ENCODE results near the gene APLN. TPM values are rescaled to one million over a fixed set of nuclear protein-coding genes. Genes with fewer than 3 reads are reported as not detected.

The APLN gene
- total and polyA plus RNA-seq, 8 donors = 1.0 to 14.2 (median 5.8) TPM

- intact Hi-C loops (cut with DNase I) = no loop called here
- TF ChIP-seq, protein P1, sequence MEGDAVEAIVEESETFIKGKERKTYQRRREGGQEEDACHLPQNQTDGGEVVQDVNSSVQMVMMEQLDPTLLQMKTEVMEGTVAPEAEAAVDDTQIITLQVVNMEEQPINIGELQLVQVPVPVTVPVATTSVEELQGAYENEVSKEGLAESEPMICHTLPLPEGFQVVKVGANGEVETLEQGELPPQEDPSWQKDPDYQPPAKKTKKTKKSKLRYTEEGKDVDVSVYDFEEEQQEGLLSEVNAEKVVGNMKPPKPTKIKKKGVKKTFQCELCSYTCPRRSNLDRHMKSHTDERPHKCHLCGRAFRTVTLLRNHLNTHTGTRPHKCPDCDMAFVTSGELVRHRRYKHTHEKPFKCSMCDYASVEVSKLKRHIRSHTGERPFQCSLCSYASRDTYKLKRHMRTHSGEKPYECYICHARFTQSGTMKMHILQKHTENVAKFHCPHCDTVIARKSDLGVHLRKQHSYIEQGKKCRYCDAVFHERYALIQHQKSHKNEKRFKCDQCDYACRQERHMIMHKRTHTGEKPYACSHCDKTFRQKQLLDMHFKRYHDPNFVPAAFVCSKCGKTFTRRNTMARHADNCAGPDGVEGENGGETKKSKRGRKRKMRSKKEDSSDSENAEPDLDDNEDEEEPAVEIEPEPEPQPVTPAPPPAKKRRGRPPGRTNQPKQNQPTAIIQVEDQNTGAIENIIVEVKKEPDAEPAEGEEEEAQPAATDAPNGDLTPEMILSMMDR (IDR thresholded peaks at IDR 0.05) = no peak
- Histone ChIP-seq H3K4me1 (no peaks in the 10 kb centered on the region), H3K9me3 (no peaks in the 10 kb centered on the region), H3K36me3 (no peaks in the 10 kb centered on the region), H3K4me3 (no peak overlapping the region), H3K27ac (no peak overlapping the region), H3K27me3 (no peaks in the 10 kb centered on the region)
- ATAC-seq (no peak), DNase-seq (peak in 1 of 4 donors; percentile 56)
Observed at GRCh38 chrX:129642641-129643040, 12.1 kb downstream of the APLN start.

- TF ChIP-seq, protein P1 (IDR thresholded peaks at IDR 0.05) = no peak
- H3K27me3 ChIP-seq = no peaks in the 10 kb centered on the region
- H3K4me1 ChIP-seq = no peaks in the 10 kb centered on the region
- intact Hi-C loops (cut with DNase I) = no loop called here
- H3K27ac ChIP-seq = no peak overlapping the region
- ATAC-seq (no peak), DNase-seq (no peak)
- H3K9me3 ChIP-seq = no peaks in the 10 kb centered on the region
- no peak overlapping the region for H3K4me3 ChIP-seq
- no peaks in the 10 kb centered on the region for H3K36me3 ChIP-seq
Observed at GRCh38 chrX:129641941-129642340, 12.8 kb downstream of the APLN start.

GRCh38 chrX:129641469-129641868 lies 13.3 kb downstream of the APLN start:
- no peaks in the 10 kb centered on the region for H3K36me3 ChIP-seq
- H3K9me3 ChIP-seq = no peaks in the 10 kb centered on the region
- no peaks in the 10 kb centered on the region for H3K4me1 ChIP-seq
- DNase-seq (no peak), ATAC-seq (no peak)
- H3K4me3 ChIP-seq = no peak overlapping the region
- intact Hi-C loops (cut with DNase I) = no loop called here
- TF ChIP-seq, protein P1 (IDR thresholded peaks at IDR 0.05) = no peak
- H3K27me3 ChIP-seq = no peaks in the 10 kb centered on the region
- H3K27ac ChIP-seq = no peak overlapping the region

GRCh38 chrX:129640737-129641136 lies 14.0 kb downstream of the APLN start:
- no peaks in the 10 kb centered on the region for H3K27me3 ChIP-seq
- no peak overlapping the region for H3K4me3 ChIP-seq
- H3K36me3 ChIP-seq = no peaks in the 10 kb centered on the region
- intact Hi-C loops (cut with DNase I) = no loop called here
- TF ChIP-seq, protein P1 (IDR thresholded peaks at IDR 0.05) = no peak
- no peak overlapping the region for H3K27ac ChIP-seq
- H3K9me3 ChIP-seq = no peaks in the 10 kb centered on the region
- ATAC-seq (no peak), DNase-seq (no peak)
- no peaks in the 10 kb centered on the region for H3K4me1 ChIP-seq

DNA sequence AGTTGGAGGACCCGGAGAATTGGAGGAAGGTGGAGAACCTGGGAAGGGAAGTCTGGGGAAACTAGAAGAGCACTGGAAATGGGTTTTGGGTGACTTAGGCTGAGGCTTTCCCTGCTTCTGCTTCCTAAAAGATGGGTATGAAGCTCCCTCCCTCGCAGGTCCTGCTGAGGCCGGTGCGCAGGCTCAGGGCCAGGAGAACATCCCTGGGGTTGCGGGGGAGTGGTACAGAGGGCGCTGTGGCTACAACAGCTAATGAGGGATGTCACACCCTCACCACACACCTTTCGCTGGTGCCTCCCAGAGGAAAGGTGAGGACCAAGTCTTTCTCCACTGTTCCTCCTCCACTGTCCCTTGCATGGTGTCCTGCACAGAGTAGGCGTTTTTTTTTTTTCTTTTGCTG lies 15.8 kb downstream of the APLN start:
- no peak overlapping the region for H3K27ac ChIP-seq
- ATAC-seq (no peak), DNase-seq (no peak)
- intact Hi-C loops (cut with DNase I) = loop anchor here in 1 of 2 donors (10.0 kb wide), 1 partner anchor 86 kb away; no protein-coding TSS in a partner anchor
- no peaks in the 10 kb centered on the region for H3K4me1 ChIP-seq
- H3K27me3 ChIP-seq = no peaks in the 10 kb centered on the region
- H3K9me3 ChIP-seq = no peaks in the 10 kb centered on the region
- no peak overlapping the region for H3K4me3 ChIP-seq
- no peaks in the 10 kb centered on the region for H3K36me3 ChIP-seq
- TF ChIP-seq, protein P1 (IDR thresholded peaks at IDR 0.05) = no peak

All from left lung (tissue), 10 donors.